ENCODE data around the gene MB21D2.

The MB21D2 gene

DNA sequence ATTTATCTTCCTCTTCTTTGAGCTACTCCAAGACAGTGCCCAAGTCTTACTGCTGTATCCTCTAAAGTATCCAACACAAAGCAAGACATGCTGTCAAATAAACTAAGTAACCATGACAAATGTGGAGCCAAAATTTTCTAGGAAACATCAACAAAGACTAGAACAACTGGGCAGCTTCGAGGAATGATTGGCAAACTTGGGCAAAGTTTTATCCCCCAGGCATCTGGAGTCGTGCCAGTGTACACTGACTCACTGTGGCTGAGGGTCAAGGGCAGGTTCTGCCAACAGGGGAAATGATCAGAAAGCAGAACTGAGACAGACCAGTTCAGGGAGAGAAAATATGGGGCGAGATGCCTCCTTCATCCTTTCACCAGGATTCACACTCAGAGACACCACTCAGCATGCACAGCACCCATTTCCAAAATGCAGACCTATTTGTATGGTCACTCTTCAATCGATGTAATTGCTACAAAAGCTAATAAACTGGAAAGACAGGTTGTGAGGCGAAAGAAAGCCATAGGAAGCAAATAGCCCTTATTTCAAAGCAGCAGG lies 65.8 kb downstream of the MB21D2 start (continued):
- TF ChIP-seq ZNF692 (tag by site-specific recombination; IDR thresholded peaks at IDR 0.05) (peak; percentile 33; the same call in 1 of the 2 replicates), ZNF155 (tag by site-specific recombination; IDR thresholded peaks at IDR 0.05) (no peak), ZBTB10 (tag by site-specific recombination; IDR thresholded peaks at IDR 0.05) (no peak), ZNF792 (tag by site-specific recombination; IDR thresholded peaks at IDR 0.05) (no peak), ZNF341 (tag by site-specific recombination; IDR thresholded peaks at IDR 0.05; ENCODE audit: low read depth) (no peak), SP7 (tag by site-specific recombination; IDR thresholded peaks at IDR 0.05) (peak; percentile 66), ZNF16 (tag by site-specific recombination; IDR thresholded peaks at IDR 0.05; ENCODE audit: low read depth) (no peak), ZNF175 (tag by site-specific recombination; IDR thresholded peaks at IDR 0.05) (no peak), ZNF324 (tag by site-specific recombination; IDR thresholded peaks at IDR 0.05) (no peak), ZNF596 (tag by site-specific recombination; IDR thresholded peaks at IDR 0.05) (no peak), ZBTB49 (tag by site-specific recombination; IDR thresholded peaks at IDR 0.05; ENCODE audit: low read depth) (no peak), ZIC2 (tag by site-specific recombination; IDR thresholded peaks at IDR 0.05) (peak; percentile 43; the same call in 1 of the 2 replicates), MEIS1 (CRISPR knock-in tag; IDR thresholded peaks at IDR 0.05; ENCODE audit: borderline replicate concordance) (peak; percentile 72; the same call in 1 of the 2 replicates), ZNF600 (tag by site-specific recombination; IDR thresholded peaks at IDR 0.05) (peak; percentile 98), PRDM1 (tag by site-specific recombination; IDR thresholded peaks at IDR 0.05) (no peak), ZNF302 (tag by site-specific recombination; IDR thresholded peaks at IDR 0.05; ENCODE audit: low read depth) (no peak), ZNF558 (tag by site-specific recombination; IDR thresholded peaks at IDR 0.05) (no peak), ZNF266 (tag by site-specific recombination; IDR thresholded peaks at IDR 0.05; ENCODE audit: low read depth) (no peak), BCL6B (tag by site-specific recombination; IDR thresholded peaks at IDR 0.05) (peak; percentile 100), ZNF354C (tag by site-specific recombination; IDR thresholded peaks at IDR 0.05; ENCODE audit: borderline replicate concordance, low read depth) (no peak)
- TF ChIP-seq, protein P1, sequence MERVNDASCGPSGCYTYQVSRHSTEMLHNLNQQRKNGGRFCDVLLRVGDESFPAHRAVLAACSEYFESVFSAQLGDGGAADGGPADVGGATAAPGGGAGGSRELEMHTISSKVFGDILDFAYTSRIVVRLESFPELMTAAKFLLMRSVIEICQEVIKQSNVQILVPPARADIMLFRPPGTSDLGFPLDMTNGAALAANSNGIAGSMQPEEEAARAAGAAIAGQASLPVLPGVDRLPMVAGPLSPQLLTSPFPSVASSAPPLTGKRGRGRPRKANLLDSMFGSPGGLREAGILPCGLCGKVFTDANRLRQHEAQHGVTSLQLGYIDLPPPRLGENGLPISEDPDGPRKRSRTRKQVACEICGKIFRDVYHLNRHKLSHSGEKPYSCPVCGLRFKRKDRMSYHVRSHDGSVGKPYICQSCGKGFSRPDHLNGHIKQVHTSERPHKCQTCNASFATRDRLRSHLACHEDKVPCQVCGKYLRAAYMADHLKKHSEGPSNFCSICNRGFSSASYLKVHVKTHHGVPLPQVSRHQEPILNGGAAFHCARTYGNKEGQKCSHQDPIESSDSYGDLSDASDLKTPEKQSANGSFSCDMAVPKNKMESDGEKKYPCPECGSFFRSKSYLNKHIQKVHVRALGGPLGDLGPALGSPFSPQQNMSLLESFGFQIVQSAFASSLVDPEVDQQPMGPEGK (tag by site-specific recombination; IDR thresholded peaks at IDR 0.05), result peak; percentile 30; the same call in 1 of the 2 replicates
- TF ChIP-seq, protein P2, sequence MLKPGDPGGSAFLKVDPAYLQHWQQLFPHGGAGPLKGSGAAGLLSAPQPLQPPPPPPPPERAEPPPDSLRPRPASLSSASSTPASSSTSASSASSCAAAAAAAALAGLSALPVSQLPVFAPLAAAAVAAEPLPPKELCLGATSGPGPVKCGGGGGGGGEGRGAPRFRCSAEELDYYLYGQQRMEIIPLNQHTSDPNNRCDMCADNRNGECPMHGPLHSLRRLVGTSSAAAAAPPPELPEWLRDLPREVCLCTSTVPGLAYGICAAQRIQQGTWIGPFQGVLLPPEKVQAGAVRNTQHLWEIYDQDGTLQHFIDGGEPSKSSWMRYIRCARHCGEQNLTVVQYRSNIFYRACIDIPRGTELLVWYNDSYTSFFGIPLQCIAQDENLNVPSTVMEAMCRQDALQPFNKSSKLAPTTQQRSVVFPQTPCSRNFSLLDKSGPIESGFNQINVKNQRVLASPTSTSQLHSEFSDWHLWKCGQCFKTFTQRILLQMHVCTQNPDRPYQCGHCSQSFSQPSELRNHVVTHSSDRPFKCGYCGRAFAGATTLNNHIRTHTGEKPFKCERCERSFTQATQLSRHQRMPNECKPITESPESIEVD (tag by site-specific recombination; IDR thresholded peaks at IDR 0.05), result peak; percentile 91
- TF ChIP-seq, protein P3, sequence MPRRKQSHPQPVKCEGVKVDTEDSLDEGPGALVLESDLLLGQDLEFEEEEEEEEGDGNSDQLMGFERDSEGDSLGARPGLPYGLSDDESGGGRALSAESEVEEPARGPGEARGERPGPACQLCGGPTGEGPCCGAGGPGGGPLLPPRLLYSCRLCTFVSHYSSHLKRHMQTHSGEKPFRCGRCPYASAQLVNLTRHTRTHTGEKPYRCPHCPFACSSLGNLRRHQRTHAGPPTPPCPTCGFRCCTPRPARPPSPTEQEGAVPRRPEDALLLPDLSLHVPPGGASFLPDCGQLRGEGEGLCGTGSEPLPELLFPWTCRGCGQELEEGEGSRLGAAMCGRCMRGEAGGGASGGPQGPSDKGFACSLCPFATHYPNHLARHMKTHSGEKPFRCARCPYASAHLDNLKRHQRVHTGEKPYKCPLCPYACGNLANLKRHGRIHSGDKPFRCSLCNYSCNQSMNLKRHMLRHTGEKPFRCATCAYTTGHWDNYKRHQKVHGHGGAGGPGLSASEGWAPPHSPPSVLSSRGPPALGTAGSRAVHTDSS (tag by site-specific recombination; IDR thresholded peaks at IDR 0.05), result no peak

Data from HEK293 (cell line).